CMK (cell line): ENCODE measurements around the gene CD226.
A peak's percentile ranks its signal among the peaks of the same experiment; 100 is the strongest.
"Not testable (repeated sequence)": the region's sequence is repeated elsewhere in the genome, so short reads cannot be mapped to it uniquely, and the experiment has no call there.

Experiments used
- DNase-seq: peaks from one replicate; pipeline ENCODE4 v3.0.0-alpha.2; 2010; ENCODE audit warnings: low read depth

The CD226 gene

GRCh38 chr18:69872661-69873060 lies 75.0 kb downstream of the CD226 start:
- no peak for DNase-seq

- no peak for DNase-seq
Measured at GRCh38 chr18:69871363-69871762, 76.3 kb downstream of the CD226 start.

- DNase-seq = no peak
Measured at GRCh38 chr18:69870736-69871135, 76.9 kb downstream of the CD226 start.

- peak; percentile 12 for DNase-seq
Measured at GRCh38 chr18:69866212-69866611, 81.5 kb downstream of the CD226 start.

- DNase-seq = peak; percentile 17
Measured at GRCh38 chr18:69865776-69866175, 81.9 kb downstream of the CD226 start.

GRCh38 chr18:69864802-69865201 lies 82.9 kb downstream of the CD226 start:
- DNase-seq = not testable (repeated sequence)

- no peak for DNase-seq
Measured at GRCh38 chr18:69858897-69859296, 88.8 kb downstream of the CD226 start.

GRCh38 chr18:69854455-69854854 lies 93.2 kb downstream of the CD226 start:
- DNase-seq = no peak

GRCh38 chr18:69853051-69853450 lies 94.6 kb downstream of the CD226 start:
- no peak for DNase-seq

- no peak for DNase-seq
Measured at GRCh38 chr18:69845593-69846506, 101.8 kb downstream of the CD226 start.

- no peak for DNase-seq
Measured at GRCh38 chr18:69844656-69845055, 103.0 kb downstream of the CD226 start.

- no peak for DNase-seq
Measured at GRCh38 chr18:69843015-69843414, 104.7 kb downstream of the CD226 start.

GRCh38 chr18:69841117-69841516 lies 106.6 kb downstream of the CD226 start:
- no peak for DNase-seq

- DNase-seq = no peak
Measured at GRCh38 chr18:69840445-69840844, 107.2 kb downstream of the CD226 start.

GRCh38 chr18:69840001-69840400 lies 107.7 kb downstream of the CD226 start:
- no peak for DNase-seq

GRCh38 chr18:69839497-69839896 lies 108.2 kb downstream of the CD226 start:
- no peak for DNase-seq

- DNase-seq = peak; percentile 75
Measured at GRCh38 chr18:69838620-69839411, 108.9 kb downstream of the CD226 start.

GRCh38 chr18:69838003-69838402 lies 109.7 kb downstream of the CD226 start:
- DNase-seq = no peak

- not testable (repeated sequence) for DNase-seq
Measured at GRCh38 chr18:69834980-69835379, 112.7 kb downstream of the CD226 start.

- no peak for DNase-seq
Measured at GRCh38 chr18:69830189-69830588, 117.5 kb downstream of the CD226 start.

- no peak for DNase-seq
Measured at GRCh38 chr18:69820538-69820937, 127.1 kb downstream of the CD226 start.

- no peak for DNase-seq
Measured at GRCh38 chr18:69819460-69819859, 128.2 kb downstream of the CD226 start.

GRCh38 chr18:69817335-69817940 lies 130.2 kb downstream of the CD226 start:
- no peak for DNase-seq
